GM18519 (cell line): Measurements from ENCODE around the gene ATXN7L2.

Source experiments
- ATAC-seq: cut with Tn5 transposase; IDR thresholded peaks from one replicate; pipeline ENCODE4 v1.9.1; 2021; ENCODE audit warnings: mild to moderate bottlenecking, moderate library complexity; ENCODE audit not compliant: unreplicated experiment, low FRiP score

ATXN7L2 gene

DNA sequence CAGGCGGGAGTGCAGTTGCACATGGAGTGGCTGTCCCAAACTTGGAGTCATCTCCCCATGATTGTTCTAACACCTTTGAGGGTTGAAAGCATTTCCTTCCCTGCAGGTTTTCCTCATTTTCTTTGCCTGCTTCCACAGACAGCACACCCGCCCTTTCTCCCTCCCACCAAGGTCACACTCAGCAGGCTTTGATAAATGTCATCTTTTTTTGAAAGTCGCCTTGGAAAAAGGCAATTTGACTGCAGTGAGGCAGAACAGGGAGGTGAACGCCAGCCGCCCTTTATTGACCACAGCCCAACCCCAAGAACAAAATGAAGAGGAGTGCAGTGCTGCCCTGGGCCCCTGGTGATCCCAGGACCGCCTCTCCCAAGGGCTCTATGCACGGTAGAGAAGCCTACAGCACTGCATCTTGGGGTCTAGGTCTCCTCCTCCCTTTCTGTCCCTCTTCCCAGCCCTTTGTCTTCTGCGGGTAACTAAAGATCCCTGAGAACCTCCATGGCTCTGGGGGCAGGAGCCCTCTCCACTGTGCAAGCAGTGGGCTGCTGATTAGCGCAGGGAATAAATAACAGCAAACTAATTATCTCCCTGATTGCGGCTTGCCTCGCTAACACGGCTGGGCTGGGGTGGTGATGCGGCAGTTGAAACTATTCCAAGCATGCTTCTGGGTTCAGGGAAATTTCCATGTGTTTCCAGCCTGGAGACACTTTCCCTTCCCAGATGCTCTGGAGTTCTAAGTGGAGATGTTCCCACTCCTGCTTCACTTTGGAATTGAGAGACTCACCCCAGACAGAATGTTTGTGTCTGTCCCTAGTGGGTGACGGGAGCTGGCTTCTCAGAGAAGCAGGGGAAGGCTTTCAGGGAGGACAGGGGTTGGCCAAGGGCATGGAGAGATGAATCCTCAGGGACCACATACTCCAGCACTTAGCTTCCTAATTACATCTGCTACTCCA lies 37.6 kb downstream of the ATXN7L2 start:
- no peak for ATAC-seq

DNA sequence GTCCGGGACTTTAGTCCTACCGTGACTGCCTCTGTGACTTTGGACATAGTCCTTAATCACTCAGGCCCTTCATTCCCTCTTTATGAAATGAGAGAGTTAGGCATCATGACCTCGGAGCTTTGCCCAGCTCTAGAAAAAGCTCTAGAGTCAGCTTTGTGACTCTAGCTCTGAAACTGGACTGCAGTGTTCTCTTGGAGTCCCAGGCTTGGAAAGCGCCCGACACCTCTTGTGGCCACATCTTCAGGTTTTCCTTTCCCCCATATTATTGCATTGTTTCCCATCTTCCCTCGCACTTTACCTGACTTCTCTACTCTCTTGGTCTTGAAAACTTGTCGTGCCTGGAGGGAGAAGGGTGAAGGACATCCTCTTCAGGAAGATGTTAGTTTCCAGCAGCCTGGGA lies 38.3 kb downstream of the ATXN7L2 start:
- ATAC-seq, result no peak

DNA sequence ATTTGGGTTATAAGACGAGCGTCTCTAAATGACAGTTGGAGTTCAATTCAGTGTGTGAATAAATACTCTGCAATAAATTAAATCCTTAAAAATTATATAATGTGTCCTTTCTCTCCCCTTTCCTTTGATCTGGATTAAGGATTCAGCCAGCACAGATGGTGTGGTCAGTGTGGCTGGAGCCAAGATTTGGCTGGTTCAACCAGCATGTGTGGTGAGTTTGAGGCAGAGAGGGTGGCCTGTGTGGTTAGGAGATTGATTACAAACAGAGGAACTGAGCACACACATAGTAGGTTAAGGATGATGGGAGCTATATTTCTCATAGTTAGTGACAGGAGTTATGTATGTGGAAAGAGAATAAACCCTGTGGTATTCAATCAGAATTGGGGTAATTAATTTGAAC lies 40.0 kb downstream of the ATXN7L2 start:
- no peak for ATAC-seq

DNA sequence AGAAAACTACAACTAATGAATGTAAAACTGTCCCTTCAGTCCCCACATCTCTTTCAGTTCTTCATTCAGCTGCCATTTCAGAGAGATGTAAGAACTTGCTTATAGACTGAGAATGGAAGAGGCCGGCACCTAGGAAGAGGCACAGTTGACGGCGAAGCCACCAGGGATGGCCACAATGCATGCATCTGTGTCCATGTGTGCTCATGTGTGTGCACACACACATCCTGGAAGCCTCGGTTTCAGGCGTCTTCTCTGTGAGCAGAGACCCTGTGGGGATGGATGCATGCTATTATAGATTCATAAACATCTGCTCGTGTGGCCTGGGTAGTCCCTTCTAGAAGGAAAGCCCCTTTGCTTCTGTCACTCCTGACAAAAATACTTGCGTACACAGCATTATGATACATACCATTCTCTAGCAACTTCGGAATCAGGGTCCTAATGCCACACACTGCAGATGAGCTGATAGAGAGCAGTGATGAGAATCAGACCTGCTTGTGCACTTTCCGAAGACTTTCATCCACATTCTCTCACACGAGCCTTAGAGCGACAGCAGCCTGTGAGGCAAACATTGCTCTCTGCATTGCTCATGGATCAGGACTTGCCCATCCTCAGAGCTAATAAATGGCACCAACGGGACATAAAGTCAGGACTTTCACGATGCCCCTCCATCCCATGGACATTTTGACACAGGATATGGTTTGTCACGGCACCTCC lies 43.5 kb downstream of the ATXN7L2 start:
- peak; percentile 39 for ATAC-seq

DNA sequence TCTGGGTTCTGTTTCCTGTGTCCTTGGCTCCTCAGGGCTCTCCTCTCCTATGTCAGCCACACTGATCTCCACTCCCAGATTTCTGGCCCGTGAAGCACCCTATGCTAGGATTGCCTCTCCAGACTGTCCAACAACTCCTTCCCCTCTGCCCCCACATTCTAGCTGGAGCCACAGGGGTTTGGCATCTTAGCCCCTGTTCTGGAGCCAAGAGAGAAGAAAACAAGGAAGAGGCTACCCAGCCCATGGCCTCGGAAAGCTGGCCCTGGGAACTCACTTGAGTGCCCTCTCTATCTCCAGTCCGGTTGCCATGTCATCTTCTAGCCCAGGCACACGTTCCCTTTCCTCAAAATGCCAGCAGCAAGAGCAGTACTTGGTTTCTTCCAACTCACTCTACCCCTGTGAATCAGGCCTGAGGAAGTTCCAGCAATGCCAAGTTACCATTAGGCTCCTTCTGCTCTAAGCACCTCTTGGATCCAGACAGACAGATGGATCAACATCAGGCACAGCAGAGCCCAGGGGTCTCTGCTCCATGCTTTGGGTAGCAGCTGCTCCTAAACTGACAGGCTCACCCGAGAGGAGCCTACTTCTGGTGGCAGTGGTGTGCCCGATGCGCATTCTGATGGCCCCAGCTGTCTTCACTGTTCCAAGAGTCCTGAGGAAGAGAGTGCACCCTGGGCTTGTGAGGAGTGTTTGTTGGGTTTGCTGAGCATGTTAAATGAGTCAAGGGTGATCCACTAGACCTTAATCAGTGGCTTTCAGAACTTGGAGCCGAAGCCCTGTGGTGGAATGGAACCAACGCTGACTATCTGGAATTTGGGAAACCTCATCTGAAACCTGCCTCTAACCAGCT lies 44.4 kb downstream of the ATXN7L2 start:
- no peak for ATAC-seq

DNA sequence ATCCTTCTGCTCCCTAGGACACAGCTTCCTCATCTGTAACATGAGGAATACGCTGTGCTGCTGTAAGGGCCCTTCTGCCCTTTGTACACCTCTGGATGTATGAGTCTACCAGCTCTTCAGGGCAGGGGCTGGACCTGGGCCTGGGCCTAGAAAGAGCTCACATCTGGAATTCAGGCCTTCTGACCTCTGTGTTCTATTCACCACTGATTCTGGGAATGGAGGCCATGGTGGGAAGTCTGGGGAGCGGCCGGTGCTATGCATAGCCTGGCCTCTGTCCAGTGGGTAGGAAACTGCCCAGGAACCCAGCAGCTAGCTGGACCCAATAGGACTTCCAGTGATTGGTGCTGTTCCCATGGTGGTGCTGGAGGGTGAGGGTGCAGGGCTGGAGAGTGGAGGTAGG lies 45.0 kb downstream of the ATXN7L2 start:
- no peak for ATAC-seq

DNA sequence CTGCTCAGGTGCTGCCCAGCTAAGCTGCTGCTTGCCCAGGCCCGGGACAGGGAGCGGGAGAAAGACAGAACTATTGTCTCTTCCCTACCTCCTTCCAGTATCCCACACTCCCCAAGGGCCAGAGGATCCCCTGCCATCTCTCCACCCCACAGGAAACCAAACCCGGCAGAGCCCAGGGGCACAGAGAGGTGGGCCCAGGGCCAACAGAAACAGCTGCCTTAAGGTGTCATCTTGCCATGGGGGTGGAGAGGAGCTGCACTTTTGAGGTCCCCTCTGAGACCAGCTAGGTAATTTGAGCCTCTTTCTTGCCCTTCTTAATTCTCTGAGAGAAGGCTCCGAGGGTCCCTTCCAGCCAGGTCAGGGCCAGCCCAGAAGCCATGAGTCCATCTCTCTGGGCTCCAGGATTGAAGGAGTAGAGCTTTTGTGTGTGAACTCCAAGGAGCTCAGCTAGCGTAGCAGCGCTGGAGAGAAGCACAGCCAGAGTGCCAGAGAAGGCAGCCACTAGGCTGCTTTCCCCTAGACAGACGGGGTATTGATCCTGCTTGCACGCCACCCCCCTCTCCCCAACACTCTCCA lies 46.3 kb downstream of the ATXN7L2 start:
- ATAC-seq, result no peak

DNA sequence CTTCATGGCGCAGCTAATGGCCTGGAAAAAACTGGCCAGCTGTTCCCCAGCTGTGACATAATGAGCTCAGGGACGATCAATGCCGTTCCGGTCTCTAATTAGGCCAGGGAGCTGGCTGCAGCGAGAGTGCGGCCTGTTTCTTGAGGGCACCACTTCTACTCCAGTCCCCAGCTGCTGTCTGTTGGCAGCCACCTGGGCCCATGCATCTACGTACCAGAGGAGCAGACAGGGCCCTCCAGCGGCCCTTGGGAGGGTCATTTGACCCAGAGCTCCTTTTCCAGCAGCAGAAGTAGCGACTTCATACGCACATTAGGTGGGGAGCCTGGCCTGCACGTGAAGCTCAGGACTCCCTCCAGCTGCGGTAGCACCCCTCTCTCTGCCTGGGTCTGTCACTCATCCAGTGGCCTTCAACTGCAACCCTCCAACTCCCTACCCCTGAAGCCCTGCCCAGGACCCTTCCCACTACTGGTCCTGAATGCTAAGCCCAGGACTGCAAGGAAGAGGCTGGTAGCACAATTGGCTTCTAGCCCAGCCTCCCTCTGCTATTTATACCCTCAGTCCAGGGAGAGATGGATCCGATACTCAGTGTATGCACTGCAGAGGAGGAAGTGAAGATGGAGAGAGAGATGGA lies 46.9 kb downstream of the ATXN7L2 start:
- no peak for ATAC-seq

DNA sequence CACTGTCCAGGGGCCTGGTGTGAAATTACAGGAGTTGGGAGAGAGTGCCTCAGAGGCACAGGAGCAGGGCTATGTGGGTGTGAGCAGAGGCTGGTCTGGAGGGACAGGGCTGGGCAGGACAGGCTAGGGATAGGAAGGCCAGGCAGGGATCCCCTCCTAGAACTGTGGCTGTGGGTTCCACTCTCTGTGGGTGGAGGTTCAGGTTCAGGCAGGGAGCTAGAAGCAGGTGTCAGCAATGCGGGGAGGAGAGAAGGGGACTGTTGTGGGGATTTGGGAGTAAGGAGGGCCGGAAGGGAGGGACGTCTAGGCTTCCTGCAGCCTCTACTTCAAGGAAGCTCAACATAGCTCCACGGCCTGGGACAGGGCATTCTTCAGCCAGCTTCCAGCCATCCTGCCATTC lies 47.7 kb downstream of the ATXN7L2 start:
- ATAC-seq, result no peak

DNA sequence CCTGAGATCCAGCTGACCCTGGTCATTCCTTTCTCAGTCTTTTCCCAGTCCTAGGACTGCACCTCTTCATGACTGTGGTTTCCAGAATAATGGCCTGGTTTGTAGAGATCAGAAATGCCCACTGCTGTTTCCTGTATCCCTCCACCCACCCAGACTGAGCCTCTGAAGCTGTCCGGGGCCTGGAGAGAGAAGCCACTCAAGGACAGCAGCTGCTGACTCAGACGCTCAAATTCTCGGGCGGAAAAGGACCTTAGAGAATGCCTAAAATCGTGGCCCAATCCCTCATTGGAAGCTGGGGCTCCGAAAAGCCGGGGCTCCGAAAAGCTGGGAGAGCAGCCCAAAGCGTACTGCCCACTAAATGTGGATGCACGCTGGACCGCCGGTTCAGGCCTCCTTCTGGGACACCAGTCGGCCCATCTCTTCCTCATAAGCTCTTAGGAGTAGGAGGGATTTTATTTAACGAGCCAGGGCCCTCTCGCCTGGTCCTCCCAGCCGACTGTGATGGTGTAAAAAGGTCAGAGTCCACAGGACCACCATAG lies 48.2 kb downstream of the ATXN7L2 start:
- no peak for ATAC-seq

DNA sequence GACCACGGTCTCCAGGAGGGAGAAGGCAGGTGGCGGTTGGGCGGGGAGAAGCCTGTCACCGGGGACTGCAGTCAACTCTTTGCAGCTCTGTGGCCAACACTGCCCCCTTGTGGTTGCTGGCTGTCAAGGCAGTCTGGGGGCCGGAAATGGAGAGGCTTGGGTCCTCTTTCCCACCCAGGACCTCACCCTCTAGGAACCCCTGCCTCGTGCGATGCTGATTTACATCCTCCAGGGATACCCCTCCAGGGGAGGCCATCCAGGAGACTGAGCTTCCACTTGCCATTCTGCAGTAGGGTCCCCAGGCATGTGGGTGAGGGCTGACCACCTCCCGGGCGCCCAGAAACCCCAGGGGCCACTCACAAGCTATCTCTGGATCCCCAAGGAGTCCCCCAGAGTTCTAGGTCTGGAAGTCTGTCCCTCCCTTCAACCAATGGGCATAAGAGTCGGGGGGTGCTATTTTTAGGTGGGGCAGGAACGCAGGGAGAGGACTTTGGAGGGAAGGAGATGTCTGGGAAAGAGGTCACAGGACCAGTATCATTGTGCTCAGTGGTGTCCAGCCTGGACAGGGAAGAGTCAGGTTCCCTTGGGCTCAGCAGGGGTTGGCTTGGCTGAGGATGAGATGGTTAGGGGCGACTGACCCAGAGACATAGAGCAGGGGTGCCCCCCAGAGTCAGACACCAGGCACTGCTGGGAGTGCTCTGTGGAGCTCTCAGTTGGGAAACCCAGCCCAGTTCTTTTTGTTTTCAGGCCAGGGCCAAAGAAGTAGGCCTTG lies 48.8 kb downstream of the ATXN7L2 start:
- no peak for ATAC-seq

DNA sequence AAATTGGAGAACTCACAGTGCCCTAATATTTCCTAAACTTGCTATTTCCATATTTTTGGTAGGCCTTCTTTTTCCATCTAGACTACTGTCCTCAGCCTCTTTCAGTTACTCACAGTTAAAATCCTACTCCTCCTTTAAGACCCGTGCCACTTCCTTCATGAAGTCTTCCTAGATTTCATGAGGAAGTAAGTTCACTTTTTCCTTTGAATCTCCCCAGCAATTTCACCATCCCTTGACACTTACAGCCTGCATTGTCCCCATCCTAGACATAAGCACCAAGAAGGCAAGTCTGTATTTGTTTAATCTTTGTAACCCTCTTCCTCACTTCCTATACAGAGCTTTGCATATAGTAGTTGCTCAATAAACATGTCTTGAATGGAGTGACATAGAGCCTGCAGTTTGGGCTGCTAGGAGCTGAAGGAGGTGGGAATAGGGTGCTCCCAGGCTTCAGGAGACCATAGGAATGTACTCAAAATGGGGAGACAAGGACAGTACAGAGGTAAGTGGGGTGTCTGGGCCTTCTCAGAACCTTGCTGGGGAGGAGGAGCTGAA lies 50.7 kb downstream of the ATXN7L2 start:
- no peak for ATAC-seq

DNA sequence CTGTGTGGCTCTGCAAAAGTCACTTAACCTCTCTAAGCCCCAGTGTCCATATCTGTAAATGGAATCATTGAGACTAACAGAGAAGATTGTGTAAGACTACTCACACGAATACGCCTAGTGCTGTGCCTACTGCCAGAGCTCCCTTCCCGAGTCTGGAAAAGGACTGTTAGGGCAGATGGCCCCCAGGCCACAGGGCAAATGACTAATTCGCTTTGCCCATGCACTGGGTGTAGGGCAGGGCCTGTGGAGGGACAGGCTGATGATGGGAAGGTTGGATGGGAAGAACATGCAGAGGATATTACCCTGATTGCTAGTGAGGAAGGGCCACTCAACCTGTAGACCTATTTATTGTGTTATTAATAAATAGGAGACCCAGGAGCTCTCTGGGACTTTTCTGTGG lies 51.8 kb downstream of the ATXN7L2 start:
- no peak for ATAC-seq

DNA sequence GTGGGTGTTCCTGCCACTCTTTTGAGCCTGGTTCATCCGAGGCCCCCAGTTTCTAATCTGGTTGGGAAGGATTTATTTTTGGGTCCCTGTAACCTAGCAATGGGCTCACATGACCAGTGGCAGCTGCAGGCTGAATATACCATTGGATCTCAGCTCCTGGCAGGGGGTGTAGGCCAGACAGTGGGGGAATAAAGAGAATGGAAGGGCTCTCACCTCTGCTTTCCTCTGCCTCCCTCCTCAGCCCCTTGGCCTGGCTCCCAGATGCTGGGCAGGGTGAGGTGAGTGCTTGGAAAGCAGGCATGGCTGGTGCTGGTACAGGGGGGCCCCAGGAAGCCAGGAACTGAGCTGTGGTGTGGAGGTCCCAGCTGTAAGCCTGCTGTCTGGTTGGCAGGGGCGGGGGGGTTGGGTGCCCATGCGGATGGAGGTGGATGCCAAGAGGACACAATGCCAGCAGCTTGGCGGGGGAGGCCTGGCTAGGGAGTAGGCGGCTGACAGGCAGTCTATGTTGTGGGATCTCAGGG lies 52.3 kb downstream of the ATXN7L2 start:
- no peak for ATAC-seq

DNA sequence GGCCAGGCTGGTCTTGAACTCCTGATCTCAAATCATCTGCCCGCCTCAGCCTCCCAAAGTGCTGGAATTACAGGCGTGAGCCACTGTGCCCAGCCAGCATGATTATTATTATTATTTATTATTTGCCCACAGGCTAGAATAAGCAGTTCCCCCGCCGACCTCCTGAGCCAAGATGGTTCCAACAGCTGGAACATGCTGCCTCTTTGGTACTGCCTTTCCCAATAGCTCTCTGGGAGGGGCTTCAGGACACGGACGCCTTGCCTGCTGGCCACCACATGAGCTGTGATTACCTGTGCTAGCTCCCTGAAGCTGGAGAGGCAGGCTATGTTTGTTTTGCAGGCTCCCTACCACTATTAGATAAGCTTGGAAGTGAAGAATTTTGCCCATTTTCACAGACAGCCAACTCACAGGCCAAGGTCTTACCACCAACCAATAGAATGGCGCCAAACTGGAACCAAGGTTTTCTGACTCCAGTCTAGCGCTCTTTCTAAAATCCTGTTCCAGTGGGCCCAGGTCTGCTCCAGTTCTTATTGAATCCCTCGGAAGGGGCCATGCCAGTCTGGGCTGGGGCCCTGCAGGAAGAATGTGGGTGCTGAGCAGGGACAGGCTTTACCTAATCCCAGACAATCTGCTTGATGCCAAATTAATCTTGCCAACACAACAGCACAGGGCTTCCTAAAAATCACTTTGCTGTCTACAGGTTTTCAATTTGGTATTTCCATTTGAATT lies 53.9 kb downstream of the ATXN7L2 start:
- ATAC-seq, result no peak

DNA sequence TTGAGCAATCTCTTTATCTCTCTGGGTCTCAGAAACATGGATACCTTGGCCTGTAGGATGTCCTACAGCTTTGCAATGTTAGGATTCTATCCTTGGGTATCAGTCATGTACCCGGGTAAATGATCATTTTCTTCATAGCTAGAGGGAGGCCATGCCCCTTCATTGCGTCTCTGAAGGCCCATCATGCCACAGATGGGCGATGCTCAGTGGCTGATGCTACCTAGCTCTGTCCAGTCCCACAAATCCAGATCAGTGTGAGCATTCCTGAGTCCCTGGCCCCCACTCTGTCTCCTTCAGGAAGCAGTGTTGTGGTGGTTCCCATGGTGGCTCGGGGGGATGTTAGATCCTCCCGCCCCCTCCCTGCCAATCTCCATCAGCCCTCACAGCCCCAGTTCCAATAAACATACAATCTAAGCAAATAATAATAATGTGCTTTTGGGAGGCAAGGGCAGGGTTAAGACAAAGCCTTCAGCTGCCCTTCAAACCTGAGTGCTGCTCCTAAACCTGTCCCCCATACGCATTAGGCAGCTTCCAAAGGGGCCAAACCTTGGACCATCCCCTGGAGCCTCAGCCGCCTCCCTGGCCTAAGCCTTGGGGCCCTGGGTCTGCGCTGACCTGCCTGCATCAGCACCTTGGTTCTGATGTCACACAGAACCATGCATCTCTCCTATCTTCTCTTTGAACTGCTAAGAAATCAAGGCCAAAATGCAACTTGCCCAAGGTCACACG lies 55.3 kb downstream of the ATXN7L2 start:
- no peak for ATAC-seq

DNA sequence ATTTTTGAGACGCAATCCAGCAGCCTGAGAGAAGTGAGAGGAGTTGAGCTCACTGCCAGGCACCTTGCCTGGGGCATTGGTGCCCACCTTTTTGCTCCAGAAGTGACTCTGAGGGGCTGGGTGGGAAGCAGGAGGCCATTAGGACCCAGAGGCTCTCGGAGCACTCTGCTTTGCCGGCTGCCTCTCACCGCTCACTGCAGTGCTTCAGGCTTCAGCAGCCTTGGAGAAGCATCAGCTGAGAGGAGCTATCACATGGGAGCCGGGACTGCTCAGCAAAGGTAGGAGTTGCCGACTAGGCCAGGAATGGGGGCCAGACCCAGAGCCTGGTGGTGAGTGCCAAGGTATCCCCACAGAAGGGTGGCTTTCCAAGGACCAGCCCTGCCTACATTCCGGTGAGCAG lies 56.0 kb downstream of the ATXN7L2 start, which contains the start of gene GPR61:
TSS of gene GPR61 (plus strand) at position 197 of the 400 bp plus-strand sequence. CDS start 3,151 bp downstream, outside the sequence.
- ATAC-seq, result no peak
